GM21423 (cell line): ENCODE results near the gene CDK3.
"Not testable (repeated sequence)": the region's sequence is repeated elsewhere in the genome, so short reads cannot be mapped to it uniquely, and the experiment has no call there.

Experiments used
- ATAC-seq: cut with Tn5 transposase; IDR thresholded peaks from one replicate; pipeline ENCODE4 v1.9.1; 2021; ENCODE audit warnings: mild to moderate bottlenecking, moderate library complexity; ENCODE audit not compliant: unreplicated experiment

Gene CDK3

DNA sequence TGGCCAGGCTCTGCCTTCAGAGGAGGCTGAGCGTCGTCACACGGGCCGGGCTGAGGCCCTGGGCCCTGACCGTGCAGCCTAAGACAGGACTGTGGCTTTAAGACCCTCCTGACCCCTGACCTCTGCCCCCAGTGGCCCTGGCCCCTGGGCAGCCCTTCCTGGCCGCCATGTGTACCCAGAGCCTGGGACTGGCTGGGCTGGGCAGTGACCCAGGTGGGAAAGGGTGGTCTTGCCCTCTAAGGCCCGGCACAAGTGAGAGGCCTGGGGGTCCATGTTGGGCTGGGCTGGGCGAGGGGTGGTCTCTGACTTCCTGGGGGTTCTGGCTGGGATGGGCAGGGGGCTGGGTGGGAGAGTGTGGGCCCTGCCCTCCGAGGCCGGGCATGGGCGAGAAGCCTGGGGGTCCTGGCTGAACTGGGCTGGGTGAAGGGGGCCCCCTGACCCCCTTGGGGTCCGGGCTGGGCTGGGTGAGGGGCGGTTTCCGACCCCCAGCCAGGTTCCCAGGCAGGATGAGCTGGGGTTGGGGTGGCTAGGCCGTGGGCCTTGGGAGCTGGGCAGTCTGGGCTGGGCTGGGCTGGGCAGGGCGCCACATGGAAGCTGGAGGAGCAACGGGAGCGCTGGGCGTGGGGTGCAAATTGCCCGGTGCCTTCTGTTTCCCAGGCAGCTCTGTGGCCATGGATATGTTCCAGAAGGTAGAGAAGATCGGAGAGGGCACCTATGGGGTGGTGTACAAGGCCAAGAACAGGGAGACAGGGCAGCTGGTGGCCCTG is at the start of gene CDK3:
CDK3 (plus strand) TSS at position 101 of the 767 bp plus-strand sequence; CDS start at position 672, 571 bp downstream.
- no peak for ATAC-seq

DNA sequence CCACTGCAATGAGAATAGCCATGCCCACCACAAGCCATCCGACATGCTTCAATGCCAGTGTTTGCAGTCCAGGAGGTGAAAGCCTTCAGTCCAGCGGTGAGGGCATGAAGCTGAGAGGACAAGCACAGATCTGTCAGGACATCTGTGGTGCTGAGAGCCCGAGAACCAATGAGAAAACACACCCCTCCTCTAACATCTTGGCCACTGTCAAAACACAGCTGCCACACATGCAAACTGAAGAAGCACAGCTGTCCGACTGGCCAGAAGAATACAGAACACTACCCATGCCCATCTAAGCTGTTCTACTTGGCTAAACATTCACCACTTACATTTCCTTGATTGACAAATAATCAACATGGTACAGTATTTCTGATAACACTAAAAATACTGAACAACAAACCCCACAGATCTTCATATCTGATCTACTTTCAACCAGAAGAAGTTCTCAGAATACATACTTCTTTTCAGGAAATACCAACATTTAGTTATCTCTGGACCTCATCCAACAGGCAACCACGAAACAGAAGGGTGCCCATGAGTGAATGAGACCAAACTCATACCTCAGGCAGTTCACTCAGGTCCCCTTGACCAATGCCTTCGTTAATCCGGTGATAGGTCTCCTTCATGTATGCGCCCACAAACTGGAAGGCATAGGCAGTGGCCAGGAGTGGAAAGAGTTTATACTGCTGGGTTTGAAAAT is 49.6 kb upstream of the CDK3 start:
- ATAC-seq, result no peak

DNA sequence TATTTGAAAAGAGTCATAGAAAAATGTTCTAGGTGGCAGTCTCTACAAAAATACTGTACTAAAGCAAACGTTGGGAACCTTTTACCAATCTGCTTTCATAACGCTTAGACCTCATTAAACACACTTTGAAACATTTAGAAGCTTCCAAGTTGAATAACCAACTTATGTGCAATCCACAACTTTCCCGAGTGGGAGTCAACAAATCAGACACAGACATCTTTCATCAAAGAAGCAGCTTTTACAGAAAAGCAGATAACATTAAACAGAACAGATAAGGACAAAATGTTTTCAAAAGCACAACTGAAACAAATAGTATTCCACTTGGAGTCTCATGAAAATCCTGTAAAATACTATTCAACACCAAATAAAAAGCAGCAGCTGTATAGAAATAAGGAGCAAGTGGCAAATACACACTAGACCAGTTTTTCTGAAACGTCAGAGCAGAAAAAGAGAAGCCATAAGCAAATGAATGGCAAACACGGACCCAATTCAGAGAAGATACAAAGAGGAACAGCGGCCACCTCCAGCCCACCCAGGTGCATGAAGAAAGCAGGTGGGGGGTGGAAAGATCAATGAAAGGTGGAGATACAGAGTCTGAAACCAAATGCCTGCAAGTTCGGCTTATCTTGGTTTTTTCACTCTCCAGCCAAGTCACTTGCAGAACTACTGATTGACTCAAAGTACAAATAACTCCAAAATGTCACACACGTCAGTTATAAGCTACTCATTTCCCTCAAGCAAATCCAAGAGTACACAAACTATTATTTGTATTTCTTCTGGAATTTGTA is 41.4 kb upstream of the CDK3 start:
- no peak for ATAC-seq

DNA sequence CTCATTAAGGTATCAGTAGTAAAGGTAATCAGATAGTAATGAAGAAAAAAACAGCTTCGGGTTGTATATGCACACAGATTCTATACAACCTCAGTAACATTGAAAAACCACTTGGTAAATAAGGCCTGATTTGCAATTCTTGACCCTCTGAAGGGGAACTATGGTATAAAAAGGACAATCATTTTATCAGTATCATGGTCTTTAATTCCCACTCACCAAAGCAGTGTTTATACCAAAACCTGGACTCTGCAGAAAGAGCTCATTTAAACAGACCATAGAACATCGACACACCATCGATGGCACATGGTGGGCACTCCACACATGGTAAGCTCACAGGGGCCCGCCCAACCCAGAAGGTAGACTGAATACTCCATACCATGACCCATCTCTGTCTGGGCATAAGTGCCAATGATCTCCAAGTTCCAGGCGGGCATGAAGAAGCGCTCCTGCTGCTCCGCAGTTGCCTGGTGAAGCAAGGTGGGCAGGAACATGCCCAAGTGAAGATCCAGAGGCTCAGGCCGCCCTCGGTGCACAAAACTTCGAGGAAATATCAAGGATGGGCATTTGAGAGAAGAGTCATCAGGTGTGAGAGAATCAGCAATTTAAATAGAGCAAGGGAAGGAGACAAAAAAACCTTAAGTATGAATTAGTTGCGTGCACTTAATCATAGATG is 40.7 kb upstream of the CDK3 start:
- no peak for ATAC-seq

GRCh38 chr17:75965468-75965867 is 35.2 kb upstream of the CDK3 start:
- no peak for ATAC-seq

DNA sequence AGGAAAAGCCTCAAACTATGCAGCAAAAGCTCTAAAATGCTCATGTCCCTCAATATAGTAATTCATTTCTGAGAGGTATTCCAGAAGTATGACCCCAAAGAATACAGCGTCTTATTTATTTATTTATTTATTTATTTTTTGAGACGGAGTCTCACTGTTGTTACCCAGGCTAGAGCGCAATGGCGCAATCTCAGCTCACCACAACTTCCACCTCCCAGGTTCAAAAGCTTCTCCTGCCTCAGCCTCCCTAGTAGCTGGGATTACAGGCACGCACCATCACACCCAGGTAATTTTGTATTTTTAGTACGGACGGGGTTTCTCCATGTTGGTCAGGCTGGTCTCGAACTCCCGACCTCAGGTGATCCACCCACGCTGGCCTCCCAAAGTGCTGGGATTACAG is 31.6 kb upstream of the CDK3 start:
- ATAC-seq, result not testable (repeated sequence)

- no peak for ATAC-seq
These were observed 30.6 kb upstream of the CDK3 start for GRCh38 chr17:75970011-75970523.

GRCh38 chr17:75970626-75971025 is 30.0 kb upstream of the CDK3 start:
- ATAC-seq, result no peak

DNA sequence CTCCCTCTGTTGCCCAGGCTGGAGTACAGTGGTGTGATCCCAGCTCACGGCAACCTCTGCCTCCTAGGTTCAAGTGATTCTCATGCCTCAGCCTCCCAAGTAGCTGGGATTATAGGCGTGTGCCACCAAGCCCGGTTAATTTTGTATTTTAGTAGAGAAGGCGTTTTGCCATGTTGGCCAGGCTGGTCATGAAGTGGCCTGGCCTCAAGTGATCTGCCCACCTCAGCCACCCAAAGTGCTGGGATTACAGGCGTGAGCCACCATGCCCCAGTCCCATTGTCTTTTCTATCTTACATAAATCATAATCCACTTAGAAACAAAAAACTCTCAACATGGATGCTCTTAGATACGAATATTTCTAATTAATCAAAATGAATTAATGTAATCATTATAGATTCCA is 25.5 kb upstream of the CDK3 start:
- ATAC-seq, result not testable (repeated sequence)

- ATAC-seq, result no peak
These were observed 24.9 kb upstream of the CDK3 start for GRCh38 chr17:75975757-75976174.

- ATAC-seq, result no peak
These were observed 24.3 kb upstream of the CDK3 start for GRCh38 chr17:75976175-75976848.

- ATAC-seq, result peak; percentile 91
These were observed 21.5 kb upstream of the CDK3 start, which contains the start of the genes ACOX1 and TEN1 for GRCh38 chr17:75978938-75979704. TSS of gene ACOX1 (minus strand) at chr17:75979166. CDS start at chr17:75979073, 93 bp downstream. TSS of gene TEN1 (plus strand) at chr17:75979240. CDS start at chr17:75986193, 6,953 bp downstream.

GRCh38 chr17:75979705-75980187 is 20.9 kb upstream of the CDK3 start:
- ATAC-seq, result no peak

DNA sequence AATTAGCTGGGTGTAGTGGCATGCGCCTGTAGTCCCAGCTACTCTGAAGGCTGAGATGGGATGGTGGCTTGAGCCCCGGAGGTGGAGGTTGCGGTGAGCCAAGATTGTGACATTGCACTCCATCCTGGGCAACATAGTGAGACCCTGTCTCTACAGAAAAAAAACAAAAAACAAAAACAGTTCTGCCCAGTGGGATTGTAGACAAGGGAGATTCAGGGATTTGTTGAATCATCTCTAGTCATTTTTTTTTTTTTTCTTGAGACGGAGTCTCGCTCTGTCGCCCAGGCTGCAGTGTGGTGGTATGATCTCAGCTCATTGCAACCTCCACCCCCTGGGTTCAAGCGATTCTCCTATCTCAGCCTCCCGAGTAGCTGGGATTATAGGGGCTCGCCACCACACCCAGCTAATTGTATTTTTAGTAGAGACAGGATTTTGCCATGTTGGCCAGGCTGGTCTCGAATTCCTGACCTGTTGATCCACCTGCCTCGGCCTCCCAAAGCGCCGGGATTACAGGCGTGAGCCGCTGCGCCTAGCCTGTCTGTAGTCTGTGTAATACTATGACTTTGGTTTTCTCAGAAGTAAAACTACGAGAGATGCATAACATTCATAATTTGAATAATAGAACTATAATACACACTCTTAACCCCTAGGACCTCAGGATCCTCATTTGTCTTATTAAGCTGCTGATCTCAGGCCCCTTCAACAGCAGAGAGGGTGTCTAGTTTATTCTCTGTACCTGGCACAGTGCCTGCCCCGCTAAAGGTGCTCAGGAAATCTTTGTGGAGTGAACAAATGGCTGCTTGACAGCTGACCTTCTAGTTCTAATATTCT is 20.3 kb upstream of the CDK3 start:
- no peak for ATAC-seq

DNA sequence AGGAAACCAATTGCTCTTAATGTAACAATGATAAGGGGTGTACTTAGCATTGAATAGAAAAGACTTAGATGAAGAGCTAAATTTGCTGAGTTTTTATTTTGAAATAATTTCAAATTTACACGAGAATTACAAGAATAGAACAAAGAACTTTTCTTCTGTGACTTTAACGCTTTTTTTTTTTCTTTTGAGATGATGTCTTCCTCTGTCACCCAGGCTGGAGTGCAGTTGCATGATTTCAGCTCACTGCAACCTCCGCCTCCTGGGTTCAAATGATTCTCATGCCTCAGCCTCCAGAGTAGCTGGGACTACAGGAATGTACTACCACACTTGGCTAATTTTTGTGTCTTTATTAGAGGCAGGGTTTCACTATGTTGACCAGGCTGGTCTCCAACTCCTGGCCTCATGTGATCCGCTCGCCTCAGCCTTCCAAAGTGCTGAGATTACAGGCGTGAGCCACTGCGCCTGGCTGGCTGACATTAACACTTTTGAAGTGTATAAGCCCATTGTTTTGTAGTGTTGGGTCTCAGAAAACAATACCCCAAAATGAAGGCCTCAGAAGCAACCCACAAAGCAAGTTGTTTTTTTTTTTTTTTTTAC is 19.5 kb upstream of the CDK3 start:
- ATAC-seq, result no peak

- no peak for ATAC-seq
These were observed 17.0 kb upstream of the CDK3 start for GRCh38 chr17:75983501-75984181.

DNA sequence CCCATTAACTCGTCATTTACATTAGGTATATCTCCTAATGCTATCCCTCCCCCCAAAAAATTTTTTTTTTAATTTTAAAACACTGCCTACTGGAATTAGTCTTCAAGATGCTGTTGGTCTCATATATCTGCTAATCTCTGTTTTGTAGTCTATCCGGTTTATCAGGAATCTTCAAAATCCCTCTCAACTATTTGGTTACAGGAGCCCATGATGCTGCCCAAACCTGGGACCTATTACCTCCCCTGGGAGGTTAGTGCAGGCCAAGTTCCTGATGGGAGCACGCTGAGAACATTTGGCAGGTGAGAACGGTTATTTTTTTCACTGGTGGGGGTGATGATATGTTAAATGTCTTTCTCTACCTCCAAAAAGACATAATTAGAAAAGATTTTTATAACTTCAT is 14.7 kb upstream of the CDK3 start:
- ATAC-seq, result no peak
